ENCODE measurements around the gene BRWD1. TPM values are rescaled to one million over a fixed set of nuclear protein-coding genes. Genes with fewer than 3 reads are reported as not detected.

BRWD1 gene
- total RNA-seq, 1 donor from 2014 or later, result 19.5 TPM

DNA sequence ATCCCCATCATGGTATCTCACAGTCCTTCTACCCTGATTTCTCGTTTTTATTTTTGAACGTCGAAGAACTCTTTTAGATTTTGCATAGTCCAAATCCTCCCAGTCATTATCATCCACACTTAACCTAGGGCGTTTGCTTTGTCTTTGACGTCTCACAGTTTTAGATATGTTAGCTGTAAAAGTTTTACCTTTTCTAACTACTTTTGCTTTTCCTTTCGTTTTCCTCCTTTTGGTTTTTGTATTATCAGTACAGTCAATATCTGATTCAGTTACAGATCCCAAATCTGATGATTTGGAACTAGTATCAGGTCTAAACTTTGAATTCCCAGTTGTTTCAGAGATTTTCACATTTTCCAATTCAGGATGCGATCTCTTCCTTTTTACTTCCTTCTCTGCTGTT is 117.1 kb downstream of the BRWD1 start:
- DNase-seq (ENCODE audit: low read depth), result no peak
- H3K4me3 ChIP-seq (ENCODE audit: low read depth, low read length), result no peak overlapping the region
- TF ChIP-seq, protein P1, sequence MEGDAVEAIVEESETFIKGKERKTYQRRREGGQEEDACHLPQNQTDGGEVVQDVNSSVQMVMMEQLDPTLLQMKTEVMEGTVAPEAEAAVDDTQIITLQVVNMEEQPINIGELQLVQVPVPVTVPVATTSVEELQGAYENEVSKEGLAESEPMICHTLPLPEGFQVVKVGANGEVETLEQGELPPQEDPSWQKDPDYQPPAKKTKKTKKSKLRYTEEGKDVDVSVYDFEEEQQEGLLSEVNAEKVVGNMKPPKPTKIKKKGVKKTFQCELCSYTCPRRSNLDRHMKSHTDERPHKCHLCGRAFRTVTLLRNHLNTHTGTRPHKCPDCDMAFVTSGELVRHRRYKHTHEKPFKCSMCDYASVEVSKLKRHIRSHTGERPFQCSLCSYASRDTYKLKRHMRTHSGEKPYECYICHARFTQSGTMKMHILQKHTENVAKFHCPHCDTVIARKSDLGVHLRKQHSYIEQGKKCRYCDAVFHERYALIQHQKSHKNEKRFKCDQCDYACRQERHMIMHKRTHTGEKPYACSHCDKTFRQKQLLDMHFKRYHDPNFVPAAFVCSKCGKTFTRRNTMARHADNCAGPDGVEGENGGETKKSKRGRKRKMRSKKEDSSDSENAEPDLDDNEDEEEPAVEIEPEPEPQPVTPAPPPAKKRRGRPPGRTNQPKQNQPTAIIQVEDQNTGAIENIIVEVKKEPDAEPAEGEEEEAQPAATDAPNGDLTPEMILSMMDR (conservative IDR thresholded peaks at IDR 0.05; ENCODE audit: low read depth, low read length), result no peak

DNA sequence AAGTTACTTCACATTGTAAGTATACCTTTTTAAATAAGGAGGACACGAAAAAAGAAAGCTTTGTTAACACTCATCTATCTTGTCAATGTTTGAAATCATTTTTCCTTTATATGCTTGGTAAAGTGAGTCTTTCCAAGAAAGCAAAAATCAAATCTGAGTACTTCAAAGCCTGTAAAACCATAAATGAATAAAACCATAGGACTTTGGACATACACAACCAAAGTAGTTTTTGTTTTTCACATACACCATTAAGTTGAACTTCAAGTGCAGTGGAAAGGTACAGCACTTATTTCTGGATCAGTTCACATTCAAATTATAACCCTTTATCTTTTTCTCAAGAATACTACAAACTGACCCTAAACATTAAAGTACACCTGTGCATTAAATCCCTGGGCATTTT is 120.1 kb downstream of the BRWD1 start:
- TF ChIP-seq, protein P1 (conservative IDR thresholded peaks at IDR 0.05; ENCODE audit: low read depth, low read length), result no peak
- DNase-seq (ENCODE audit: low read depth), result no peak
- H3K4me3 ChIP-seq (ENCODE audit: low read depth, low read length), result no peak overlapping the region

DNA sequence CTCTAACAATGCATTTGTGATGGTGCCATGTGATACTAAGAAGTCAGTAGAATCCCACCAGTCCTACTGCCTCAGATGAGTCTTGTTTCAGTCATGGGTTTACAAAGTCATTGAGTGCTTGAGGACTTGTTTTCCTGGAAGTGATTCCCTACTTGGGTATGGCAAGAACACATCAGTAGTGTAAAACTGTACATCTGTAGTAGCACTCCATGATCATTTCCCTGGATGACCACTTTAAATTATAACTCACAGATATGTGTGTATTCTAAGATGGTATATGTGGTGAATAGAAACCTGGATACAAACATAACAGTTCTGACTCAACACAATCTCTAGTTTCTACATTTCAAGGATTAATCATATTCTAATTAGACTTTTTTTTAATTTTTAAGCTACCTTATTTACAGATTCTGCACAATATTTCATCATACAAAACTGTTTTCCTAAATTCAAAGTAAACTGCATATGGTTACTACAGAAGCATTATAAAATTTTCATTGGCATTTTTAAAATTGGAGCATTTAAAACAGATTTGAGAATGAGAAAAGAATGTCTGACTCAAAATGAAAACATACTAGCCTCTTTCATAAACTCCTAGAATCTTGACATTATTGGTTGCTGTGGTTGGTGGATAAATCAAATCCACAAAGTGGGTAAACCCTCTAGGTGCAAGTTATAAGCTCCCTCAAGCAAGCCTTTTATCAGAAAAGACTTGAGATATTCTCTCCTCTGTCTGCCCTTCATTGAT is 123.4 kb downstream of the BRWD1 start:
- TF ChIP-seq, protein P1 (conservative IDR thresholded peaks at IDR 0.05; ENCODE audit: low read depth, low read length), result no peak
- no peak overlapping the region for H3K4me3 ChIP-seq (ENCODE audit: low read depth, low read length)
- DNase-seq (ENCODE audit: low read depth), result no peak

DNA sequence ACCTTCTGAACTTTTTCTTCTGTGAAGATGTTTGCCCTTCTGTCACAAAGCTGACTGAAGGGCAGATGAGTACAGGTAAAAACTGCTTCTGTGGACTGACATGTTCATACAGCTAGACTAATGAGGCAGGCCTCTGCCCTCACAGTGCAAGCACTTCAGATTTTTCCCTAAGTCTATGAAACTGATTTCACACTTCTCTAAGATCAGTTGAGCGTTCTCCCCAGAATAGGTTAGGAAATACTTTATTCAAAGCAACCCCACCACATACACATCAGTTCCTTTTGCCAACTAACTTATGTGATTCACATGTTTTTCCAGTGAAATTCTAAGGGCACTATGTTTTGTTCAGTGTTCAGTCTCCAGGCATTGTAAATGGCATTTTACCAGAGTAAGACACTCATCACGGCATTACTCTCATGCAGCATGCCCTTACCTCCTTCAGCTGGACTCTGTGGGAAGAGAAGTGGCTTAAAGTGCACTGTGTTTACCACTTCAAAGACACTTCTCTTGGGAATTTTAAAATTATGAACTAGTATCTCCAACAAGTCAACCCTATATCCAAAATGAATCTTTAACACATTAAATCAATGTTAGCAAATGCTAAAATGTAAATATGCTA is 124.8 kb downstream of the BRWD1 start:
- TF ChIP-seq, protein P1 (conservative IDR thresholded peaks at IDR 0.05; ENCODE audit: low read depth, low read length), result no peak
- H3K4me3 ChIP-seq (ENCODE audit: low read depth, low read length), result no peak overlapping the region

DNA sequence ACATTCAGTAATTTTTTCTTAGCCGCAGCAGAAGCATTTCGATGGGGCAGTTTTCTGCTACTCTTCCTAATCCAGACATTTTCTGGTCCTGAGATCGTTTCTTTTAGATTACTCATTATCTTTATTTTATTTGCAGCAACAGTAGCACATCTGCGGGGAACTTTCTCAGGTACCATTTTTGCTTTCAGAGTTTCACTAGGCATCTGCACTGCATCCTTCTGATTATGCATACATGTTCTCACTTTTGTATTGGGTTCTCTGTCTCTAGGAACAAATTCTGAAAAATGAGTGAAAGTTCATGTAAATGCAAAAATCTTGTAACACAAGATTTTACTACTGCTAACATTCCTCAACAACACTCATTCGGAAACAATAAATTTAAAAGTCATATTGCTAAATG is 126.3 kb downstream of the BRWD1 start:
- H3K4me3 ChIP-seq (ENCODE audit: low read depth, low read length), result no peak overlapping the region
- DNase-seq (ENCODE audit: low read depth), result no peak
- TF ChIP-seq, protein P1 (conservative IDR thresholded peaks at IDR 0.05; ENCODE audit: low read depth, low read length), result no peak

More for the DNA sequence above, 124.8 kb downstream of the BRWD1 start:
- no peak for DNase-seq (ENCODE audit: low read depth)

DNA sequence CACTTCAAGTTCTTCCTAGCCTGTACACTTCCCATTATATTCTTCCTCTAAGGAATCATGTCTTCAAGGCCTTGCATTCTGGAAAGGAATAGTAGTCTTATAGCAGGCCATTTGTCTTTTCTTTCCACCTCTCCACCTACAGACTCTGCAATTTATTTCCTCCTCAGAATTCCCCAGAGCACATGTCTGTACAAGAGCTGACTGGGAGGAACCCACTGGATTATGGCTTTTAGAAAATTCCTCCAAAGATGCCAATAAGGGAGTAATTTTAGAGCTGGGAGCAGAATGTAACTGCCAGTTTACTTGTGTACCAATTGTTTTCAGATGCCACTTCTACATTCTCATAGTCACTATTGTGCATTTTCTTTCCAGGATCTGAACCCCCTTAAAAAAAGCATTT is 126.8 kb downstream of the BRWD1 start:
- H3K4me3 ChIP-seq (ENCODE audit: low read depth, low read length), result no peak overlapping the region
- TF ChIP-seq, protein P1 (conservative IDR thresholded peaks at IDR 0.05; ENCODE audit: low read depth, low read length), result no peak
- DNase-seq (ENCODE audit: low read depth), result no peak
